Stimulated activated CD8-positive, alpha-beta memory T cell treated with anti-CD3 and anti-CD28 coated beads, Interleukin-15, amount 100 ng/mL, for 1 hour (primary cell): ENCODE measurements around the gene C22orf15.

Experiments used
- DNase-seq: peaks from one replicate; pipeline ENCODE4 v3.0.0-alpha.2; 2020; ENCODE audit warnings: low read depth

C22orf15 gene

GRCh38 chr22:23750714-23751440, 11.9 kb upstream of the C22orf15 start, which contains the start of gene ZNF70:
Gene ZNF70, minus strand, starts transcription at chr22:23751112. Its CDS starts 5,972 bp downstream, at chr22:23745140.
- peak; percentile 58 for DNase-seq

GRCh38 chr22:23751441-23751996, 11.3 kb upstream of the C22orf15 start:
- no peak for DNase-seq

- no peak for DNase-seq
Observed at GRCh38 chr22:23752090-23752691, 10.6 kb upstream of the C22orf15 start.

GRCh38 chr22:23752750-23753149, 10.0 kb upstream of the C22orf15 start:
- DNase-seq, result no peak

GRCh38 chr22:23753385-23753784, 9.4 kb upstream of the C22orf15 start:
- DNase-seq, result no peak

- no peak for DNase-seq
Observed at GRCh38 chr22:23754220-23754919, 8.4 kb upstream of the C22orf15 start, which contains the start of gene VPREB3. Gene VPREB3, minus strand, starts transcription at chr22:23754425. Its CDS starts 62 bp downstream, at chr22:23754363.

GRCh38 chr22:23754980-23755636, 7.7 kb upstream of the C22orf15 start:
- no peak for DNase-seq

- DNase-seq, result no peak
Observed at GRCh38 chr22:23755711-23756110, 7.1 kb upstream of the C22orf15 start.

- DNase-seq, result no peak
Observed at GRCh38 chr22:23756891-23757290, 5.9 kb upstream of the C22orf15 start.

- DNase-seq, result no peak
Observed at GRCh38 chr22:23759566-23759965, 3.2 kb upstream of the C22orf15 start.

GRCh38 chr22:23760056-23760455, 2.7 kb upstream of the C22orf15 start:
- no peak for DNase-seq

- DNase-seq, result no peak
Observed at GRCh38 chr22:23763579-23763945, 772 bp downstream of the C22orf15 start.

- no peak for DNase-seq
Observed at GRCh38 chr22:23763954-23764353, 1.2 kb downstream of the C22orf15 start.

GRCh38 chr22:23764899-23765881, 2.4 kb downstream of the C22orf15 start:
- DNase-seq, result no peak

GRCh38 chr22:23767303-23767672, 4.5 kb downstream of the C22orf15 start:
- DNase-seq, result no peak

- DNase-seq, result peak; percentile 48
Observed at GRCh38 chr22:23767673-23768548, 5.1 kb downstream of the C22orf15 start, which contains the start of gene CHCHD10. Gene CHCHD10, minus strand, starts transcription at chr22:23767972. Its CDS starts 98 bp downstream, at chr22:23767874.

GRCh38 chr22:23769321-23769965, 6.7 kb downstream of the C22orf15 start:
- no peak for DNase-seq

- no peak for DNase-seq
Observed at GRCh38 chr22:23772315-23772648, 9.5 kb downstream of the C22orf15 start.
